Naive thymus-derived CD4-positive, alpha-beta T cell (primary cell): ENCODE data around the gene MYOZ1. TPM values are rescaled to one million over a fixed set of nuclear protein-coding genes. Genes with fewer than 3 reads are reported as not detected.

ENCODE experiments used
- ATAC-seq: fragments of 150-1000 bp; cut with Tn5 transposase; 2 replicates; pipeline ENCODE4 v1.10.0; 2021; ENCODE audit warnings: mild to moderate bottlenecking, moderate library complexity
- CTCF ChIA-PET: fragments of 350-600 bp; sonication (Branson Sonifier 250); formaldehyde crosslinking; loops from one replicate; lab custom pipeline; 2021; ENCODE audit warnings: antibody characterized with exemption; lab: Charles Lee
- POLR2A ChIA-PET: fragments of 350-600 bp; sonication (Branson Sonifier 250); formaldehyde crosslinking; loops from one replicate; lab custom pipeline; 2021; ENCODE audit warnings: antibody characterized with exemption, inconsistent platforms; lab: Charles Lee
- DNase-seq, 9 donors: peaks; one replicate each; pipeline versions ENCODE4 v3.0.0 to v3.0.0-alpha.2; 2020 to 2022; ENCODE audit warnings: mixed read lengths in 1 of 9
- H3K27ac ChIP-seq: one replicate; pipeline ENCODE4 v1.7.0; 2013; ENCODE audit warnings: mild to moderate bottlenecking, low read depth, low read length, moderate library complexity
- H3K27me3 ChIP-seq, 2 donors: one replicate each; pipeline ENCODE4 v1.7.0; 2013; ENCODE audit warnings: low read length in 2 of 2, mild to moderate bottlenecking in 2 of 2, moderate library complexity in 2 of 2; ENCODE audit not compliant: control insufficient read depth in 2 of 2, insufficient read depth in 2 of 2
- H3K36me3 ChIP-seq, 3 experiments: 1 replicate in 2 of 3; 2 replicates in 1 of 3; pipeline ENCODE4 v1.7.0; 2013; ENCODE audit warnings: low read length in 3 of 3, mild to moderate bottlenecking in 3 of 3, moderate library complexity in 1 of 3; ENCODE audit not compliant: insufficient read depth in 3 of 3, control insufficient read depth in 2 of 3
- H3K4me1 ChIP-seq, 2 donors: one replicate each; pipeline ENCODE4 v1.7.0; 2013; ENCODE audit warnings: low read length in 2 of 2, mild to moderate bottlenecking in 2 of 2, moderate library complexity in 1 of 2; ENCODE audit not compliant: control insufficient read depth in 2 of 2, insufficient read depth in 2 of 2
- H3K4me3 ChIP-seq: 2 replicates; pipeline ENCODE4 v1.7.0; 2013; ENCODE audit warnings: mild to moderate bottlenecking, low read length
- H3K9me3 ChIP-seq, 3 experiments: 1 replicate in 2 of 3; 2 replicates in 1 of 3; pipeline ENCODE4 v1.7.0; 2013; ENCODE audit warnings: low read length in 3 of 3; ENCODE audit not compliant: control insufficient read depth in 2 of 3
- H3K27ac Mint-ChIP-seq, 9 donors: one replicate each; pipeline ENCODE4 v1.8.0; 2020 to 2022; ENCODE audit warnings: mixed read lengths in 9 of 9, mild to moderate bottlenecking in 8 of 9, moderate library complexity in 5 of 9, inconsistent platforms in 2 of 9
- H3K27me3 Mint-ChIP-seq, 5 donors: one replicate each; pipeline ENCODE4 v1.8.0; 2021 to 2022; ENCODE audit warnings: mixed read lengths in 5 of 5, mild to moderate bottlenecking in 1 of 5
- H3K36me3 Mint-ChIP-seq, 5 donors: one replicate each; pipeline ENCODE4 v1.8.0; 2020 to 2022; ENCODE audit warnings: mixed read lengths in 5 of 5, mild to moderate bottlenecking in 3 of 5, inconsistent platforms in 1 of 5
- H3K4me1 Mint-ChIP-seq, 7 donors: one replicate each; pipeline ENCODE4 v1.8.0; 2020 to 2022; ENCODE audit warnings: mixed read lengths in 7 of 7, mild to moderate bottlenecking in 3 of 7, inconsistent platforms in 1 of 7
- H3K4me3 Mint-ChIP-seq, 10 donors: one replicate each; pipeline ENCODE4 v1.8.0; 2020 to 2022; ENCODE audit warnings: mild to moderate bottlenecking in 10 of 10, mixed read lengths in 10 of 10, moderate library complexity in 6 of 10, inconsistent platforms in 2 of 10
- H3K9me3 Mint-ChIP-seq, 11 donors: one replicate each; pipeline ENCODE4 v1.8.0; 2020 to 2022; ENCODE audit warnings: mixed read lengths in 11 of 11, mild to moderate bottlenecking in 4 of 11, inconsistent platforms in 1 of 11, moderate library complexity in 1 of 11
- intact Hi-C, 2 donors: fragments of 100-400 bp; cut with micrococcal nuclease; formaldehyde crosslinking; loops; one replicate each; pipeline ENCODE4 v1.15.1; 2023
- polyA plus RNA-seq, 2 donors: library from polyadenylated mRNA; unstranded; fragments of 300-500 nt; fragmentation: Illumina TruSeq; gene quantifications; one replicate each; pipeline ENCODE4 v1.2.3, GENCODE V29; 2021
- total RNA-seq, 6 experiments: library from RNA in 5 of 6; stranded (reverse) in 5 of 6; gene quantifications; 1 replicate in 5 of 6; 2 replicates in 1 of 6; pipeline ENCODE4 v1.2.3 and lab custom pipeline; 2021 to 2026

Gene MYOZ1
- total and polyA plus RNA-seq, 7 experiments from 2014 or later, result not detected

DNA sequence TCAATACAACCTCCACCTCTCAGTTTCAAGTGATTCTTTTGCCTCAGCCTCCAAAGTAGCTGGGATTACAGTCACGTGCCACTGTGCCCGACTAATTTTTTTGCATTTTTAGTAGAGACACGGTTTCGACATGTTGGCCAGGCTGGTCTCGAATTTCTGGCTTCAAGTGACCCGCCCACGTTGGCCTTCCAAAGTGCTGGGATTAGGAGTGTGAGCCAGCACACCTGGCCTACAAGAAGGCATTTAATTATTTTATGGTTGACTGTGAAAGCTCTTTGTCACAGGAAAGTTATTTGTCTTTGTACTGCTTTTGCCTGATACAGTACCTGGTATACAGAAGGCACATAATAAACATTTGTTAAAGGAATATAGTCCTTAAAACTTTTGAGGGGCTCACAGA, 12.9 kb downstream of the MYOZ1 start:
- no peaks in the 10 kb centered on the region for H3K9me3 Mint-ChIP-seq
- ATAC-seq (no peak), DNase-seq (no peak)
- Histone ChIP-seq H3K36me3 (peaks cover 0 to 5% (median 0%) of the 10 kb centered on the region in 3 experiments), H3K9me3 (no peaks in the 10 kb centered on the region), H3K27ac (no peak overlapping the region), H3K4me3 (no peak overlapping the region), H3K27me3 (no peaks in the 10 kb centered on the region), H3K4me1 (peaks cover 7 to 9% of the 10 kb centered on the region in 2 donors)
- intact Hi-C loops, result loop anchor here (5.0 kb wide), 7 partner anchors 114 to 1199 kb away; partner anchors contain the start of genes ECD (in 2 of the 2), FAM149B1 (in 2 of the 2), SEC24C (in 2 of the 2) and CHCHD1 (in 1 of the 2)
- H3K27ac Mint-ChIP-seq, result peak overlapping the region in 1 of 9 donors; percentile 14
- H3K4me1 Mint-ChIP-seq, result peaks cover 0 to 28% (median 24%) of the 10 kb centered on the region in 7 donors
- H3K36me3 Mint-ChIP-seq, result peaks cover 0 to 3% (median 0%) of the 10 kb centered on the region in 5 donors
- no peaks in the 10 kb centered on the region for H3K27me3 Mint-ChIP-seq
- ChIA-PET POLR2A (no interaction called here), CTCF (no interaction called here)
- no peak overlapping the region for H3K4me3 Mint-ChIP-seq

GRCh38 chr10:73627300-73627699, 14.0 kb downstream of the MYOZ1 start:
- H3K4me1 ChIP-seq, result peaks cover 7 to 9% of the 10 kb centered on the region in 2 donors
- H3K4me1 Mint-ChIP-seq, result peaks cover 0 to 29% (median 24%) of the 10 kb centered on the region in 7 donors
- H3K9me3 ChIP-seq, result no peaks in the 10 kb centered on the region
- intact Hi-C loops, result loop anchor here (2.0 to 5.0 kb wide), 9 partner anchors 115 to 1200 kb away; partner anchors contain the start of genes ECD (in 2 of the 2), FAM149B1 (in 2 of the 2), SEC24C (in 2 of the 2) and CHCHD1 (in 1 of the 2)
- H3K27ac ChIP-seq, result peak overlapping the region; percentile 1
- peak overlapping the region; percentile 22 to 98 (median 40) for H3K4me3 Mint-ChIP-seq
- DNase-seq, result no peak
- no peak for ATAC-seq
- POLR2A ChIA-PET, result interaction anchor here (0.6 to 1.5 kb wide), 3 partner anchors 97 to 240 kb away, joined by 3 to 5 read pairs (median 3); no protein-coding TSS in a partner anchor
- H3K36me3 Mint-ChIP-seq, result peaks cover 0 to 3% (median 0%) of the 10 kb centered on the region in 5 donors
- peaks cover 0 to 5% (median 0%) of the 10 kb centered on the region in 3 experiments for H3K36me3 ChIP-seq
- no peak overlapping the region for H3K4me3 ChIP-seq
- CTCF ChIA-PET, result interaction anchor here (1.1 kb wide), 1 partner anchor 17 kb away, joined by 5 read pairs; no protein-coding TSS in a partner anchor
- peak overlapping the region in 8 of 9 donors; percentile 6 to 96 (median 53) for H3K27ac Mint-ChIP-seq
- no peaks in the 10 kb centered on the region for H3K27me3 ChIP-seq
- H3K9me3 Mint-ChIP-seq, result no peaks in the 10 kb centered on the region
- H3K27me3 Mint-ChIP-seq, result no peaks in the 10 kb centered on the region

GRCh38 chr10:73625884-73626752, 15.2 kb downstream of the MYOZ1 start:
- ChIA-PET CTCF (interaction anchor here (1.0 kb wide), 1 partner anchor 18 kb away, joined by 4 read pairs; no protein-coding TSS in a partner anchor), POLR2A (interaction anchor here (0.6 to 2.8 kb wide), 6 partner anchors 17 to 605 kb away, joined by 3 to 14 read pairs (median 4); partner anchors contain the start of gene PPP3CB)
- Histone ChIP-seq H3K27ac (peak overlapping the region; percentile 87), H3K27me3 (no peaks in the 10 kb centered on the region), H3K9me3 (no peaks in the 10 kb centered on the region), H3K36me3 (peaks cover 0 to 5% (median 0%) of the 10 kb centered on the region in 3 experiments), H3K4me1 (peaks cover 7 to 9% of the 10 kb centered on the region in 2 donors), H3K4me3 (peak overlapping the region; percentile 99)
- Mint-ChIP-seq H3K27me3 (no peaks in the 10 kb centered on the region), H3K4me3 (peak overlapping the region; percentile 91 to 100 (median 96)), H3K27ac (peak overlapping the region; percentile 95 to 100 (median 97)), H3K9me3 (no peaks in the 10 kb centered on the region), H3K4me1 (peaks cover 0 to 29% (median 24%) of the 10 kb centered on the region in 7 donors), H3K36me3 (peaks cover 0 to 3% (median 0%) of the 10 kb centered on the region in 5 donors)
- intact Hi-C loops, result loop anchor here (1.0 to 5.0 kb wide), 24 partner anchors 18 to 1201 kb away; partner anchors contain the start of genes CFAP70 (in 2 of the 2), ECD (in 2 of the 2), FAM149B1 (in 2 of the 2) and MRPS16 (in 2 of the 2)
- DNase-seq, result peak; percentile 76 to 97 (median 91)
- peak; percentile 97 for ATAC-seq

GRCh38 chr10:73625004-73625883, 16.0 kb downstream of the MYOZ1 start:
- DNase-seq (peak in 8 of 9 donors; percentile 18 to 34 (median 26)), ATAC-seq (peak; percentile 9)
- peaks cover 0 to 5% (median 0%) of the 10 kb centered on the region in 3 experiments for H3K36me3 ChIP-seq
- H3K27ac ChIP-seq, result peak overlapping the region; percentile 87
- CTCF ChIA-PET, result interaction anchor here (1.0 to 1.1 kb wide), 2 partner anchors 18 to 19 kb away, joined by 3 to 4 read pairs; no protein-coding TSS in a partner anchor
- no peaks in the 10 kb centered on the region for H3K9me3 ChIP-seq
- Mint-ChIP-seq H3K27me3 (no peaks in the 10 kb centered on the region), H3K27ac (peak overlapping the region; percentile 95 to 100 (median 97)), H3K4me1 (peaks cover 0 to 29% (median 24%) of the 10 kb centered on the region in 7 donors), H3K9me3 (no peaks in the 10 kb centered on the region), H3K36me3 (peaks cover 0 to 3% (median 0%) of the 10 kb centered on the region in 5 donors), H3K4me3 (peak overlapping the region; percentile 91 to 100 (median 96))
- H3K27me3 ChIP-seq, result no peaks in the 10 kb centered on the region
- POLR2A ChIA-PET, result interaction anchor here (0.6 to 2.8 kb wide), 8 partner anchors 10 to 606 kb away, joined by 3 to 14 read pairs (median 3); partner anchors contain the start of gene PPP3CB
- peaks cover 7 to 9% of the 10 kb centered on the region in 2 donors for H3K4me1 ChIP-seq
- H3K4me3 ChIP-seq, result peak overlapping the region; percentile 99
- intact Hi-C loops, result loop anchor here (1.0 to 5.0 kb wide), 18 partner anchors 19 to 1202 kb away; partner anchors contain the start of genes CFAP70 (in 2 of the 2), ECD (in 2 of the 2), FAM149B1 (in 2 of the 2) and MRPS16 (in 2 of the 2)

DNA sequence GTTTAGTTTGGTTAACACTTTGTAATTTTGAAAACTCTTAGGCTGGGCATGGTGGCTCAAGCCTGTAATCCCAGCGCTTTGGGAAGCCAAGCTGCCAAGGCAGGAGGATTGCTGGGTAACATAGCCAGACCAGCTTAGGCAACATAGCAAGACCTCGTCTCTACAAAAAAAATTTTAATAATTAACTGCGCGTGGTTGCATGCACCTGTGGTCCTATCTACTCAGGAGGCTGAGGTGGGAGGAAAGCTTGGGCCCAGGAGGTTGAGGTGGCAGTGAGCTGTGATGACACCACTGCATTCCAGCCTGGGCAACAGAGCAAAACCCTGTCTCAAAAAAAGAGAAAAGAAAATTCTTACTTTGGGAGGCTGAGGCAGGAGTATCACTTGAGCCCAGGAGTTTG, 18.2 kb downstream of the MYOZ1 start:
- Histone ChIP-seq H3K27me3 (no peaks in the 10 kb centered on the region), H3K36me3 (peaks cover 0 to 5% (median 0%) of the 10 kb centered on the region in 3 experiments), H3K9me3 (no peaks in the 10 kb centered on the region), H3K4me3 (no peak overlapping the region), H3K27ac (no peak overlapping the region), H3K4me1 (peaks cover 7 to 9% of the 10 kb centered on the region in 2 donors)
- Mint-ChIP-seq H3K4me3 (no peak overlapping the region), H3K27ac (no peak overlapping the region), H3K27me3 (no peaks in the 10 kb centered on the region), H3K9me3 (no peaks in the 10 kb centered on the region), H3K4me1 (peaks cover 0 to 29% (median 24%) of the 10 kb centered on the region in 7 donors), H3K36me3 (peaks cover 0 to 3% (median 0%) of the 10 kb centered on the region in 5 donors)
- ChIA-PET POLR2A (no interaction called here), CTCF (no interaction called here)
- no peak for ATAC-seq
- intact Hi-C loops, result no loop called here
- DNase-seq, result no peak
